HG02973 (cell line): ENCODE measurements around the gene PTMA.
A peak's percentile ranks its signal among the peaks of the same experiment; 100 is the strongest.

Experiments used
- ATAC-seq: cut with Tn5 transposase; IDR thresholded peaks from one replicate; pipeline ENCODE4 v1.9.1; 2021; ENCODE audit warnings: moderate library complexity; ENCODE audit not compliant: unreplicated experiment

Gene PTMA

DNA sequence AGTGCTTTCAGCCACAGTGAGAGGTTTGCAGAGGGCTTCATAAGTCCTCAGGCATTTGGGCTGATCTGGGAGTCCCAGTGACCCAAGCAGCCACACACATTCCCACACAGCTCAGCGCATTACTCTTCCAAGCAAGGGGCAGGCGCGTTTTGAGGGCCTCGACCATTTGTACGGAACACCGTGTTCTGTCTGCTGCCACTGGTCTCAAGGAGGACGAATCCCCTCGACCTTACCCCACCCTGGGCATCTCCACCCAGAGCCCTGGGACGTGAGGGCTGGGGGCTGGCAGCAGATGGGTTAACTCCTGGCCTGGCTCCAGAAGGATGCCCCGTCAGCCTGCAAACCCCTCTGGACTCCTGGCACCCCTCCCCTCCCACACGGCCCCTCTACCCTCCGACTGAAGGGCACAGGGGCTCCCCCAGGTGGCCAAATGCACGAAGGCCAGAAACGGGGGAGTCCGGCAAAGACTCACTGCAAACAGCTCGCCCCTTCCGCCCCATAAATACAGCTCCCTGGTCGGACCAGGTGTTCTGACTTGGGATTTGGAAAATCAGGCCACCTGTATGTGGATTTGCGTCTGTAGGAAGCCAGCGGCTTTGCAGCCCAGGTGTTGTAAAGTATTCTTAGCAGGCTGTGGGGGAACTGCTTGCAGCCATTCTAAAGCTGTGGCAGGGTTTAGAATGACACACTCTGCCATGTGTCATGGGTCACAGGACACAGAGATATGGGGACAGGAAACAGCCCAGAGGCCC lies 33.6 kb upstream of the PTMA start:
- ATAC-seq, result no peak

DNA sequence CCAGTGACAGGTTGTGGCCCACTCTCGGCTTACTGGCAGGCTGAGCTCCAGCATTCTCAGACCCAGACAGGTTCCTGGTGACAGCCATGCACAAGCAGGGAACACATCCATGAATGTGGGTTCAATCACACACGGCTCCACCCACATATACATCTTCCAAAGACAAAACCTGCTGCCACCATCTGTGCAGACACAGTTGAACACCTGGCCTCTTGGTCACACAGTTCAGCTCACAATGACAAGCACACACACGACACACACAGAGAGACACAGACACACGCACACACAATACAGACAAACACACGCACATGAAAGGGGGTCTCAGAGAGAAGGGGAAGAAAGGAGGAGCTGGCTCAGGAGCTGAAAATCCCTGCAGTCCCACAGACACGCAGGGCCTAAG lies 32.1 kb upstream of the PTMA start:
- no peak for ATAC-seq

DNA sequence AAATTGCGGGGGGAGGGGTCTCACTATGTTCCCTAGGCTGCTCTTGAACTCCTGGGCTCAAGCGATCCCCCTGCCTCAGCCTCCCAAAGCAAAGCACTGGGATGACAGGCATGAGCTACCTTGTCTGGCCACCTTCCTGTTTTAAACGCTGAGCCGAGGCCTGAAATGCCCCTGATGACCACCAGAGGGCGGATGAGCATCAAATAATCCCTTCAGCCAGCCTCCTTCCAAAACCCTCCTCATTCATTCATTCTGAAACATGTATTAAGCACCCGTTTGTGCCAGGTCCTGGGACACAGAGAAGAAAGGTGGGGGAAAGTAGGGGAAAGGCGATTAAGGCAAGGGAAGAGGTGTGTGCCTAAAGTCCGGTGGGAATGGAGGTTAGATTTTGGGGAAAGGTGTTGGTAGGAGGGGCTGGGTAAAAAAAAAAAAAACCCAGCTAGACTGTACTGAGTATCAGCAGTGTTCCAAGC lies 30.7 kb upstream of the PTMA start:
- ATAC-seq, result no peak

DNA sequence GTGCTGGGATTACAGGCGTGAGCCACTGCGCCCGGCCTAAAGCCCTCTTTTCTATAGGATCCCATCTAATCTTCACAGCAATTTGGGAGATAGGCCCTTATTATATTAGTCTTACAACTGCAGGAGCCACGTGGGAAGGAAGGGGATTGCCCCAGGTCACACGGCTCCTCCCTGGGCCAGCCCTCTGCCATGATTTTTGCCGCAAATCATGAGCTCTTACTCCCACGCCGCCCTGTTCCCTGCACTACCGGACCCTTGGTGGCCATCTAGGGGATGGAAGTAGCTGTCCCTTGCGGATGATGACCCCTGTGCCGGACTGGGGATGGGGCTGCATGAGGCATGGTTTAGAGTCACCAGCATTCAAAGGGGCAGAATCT lies 28.4 kb upstream of the PTMA start:
- ATAC-seq, result no peak

DNA sequence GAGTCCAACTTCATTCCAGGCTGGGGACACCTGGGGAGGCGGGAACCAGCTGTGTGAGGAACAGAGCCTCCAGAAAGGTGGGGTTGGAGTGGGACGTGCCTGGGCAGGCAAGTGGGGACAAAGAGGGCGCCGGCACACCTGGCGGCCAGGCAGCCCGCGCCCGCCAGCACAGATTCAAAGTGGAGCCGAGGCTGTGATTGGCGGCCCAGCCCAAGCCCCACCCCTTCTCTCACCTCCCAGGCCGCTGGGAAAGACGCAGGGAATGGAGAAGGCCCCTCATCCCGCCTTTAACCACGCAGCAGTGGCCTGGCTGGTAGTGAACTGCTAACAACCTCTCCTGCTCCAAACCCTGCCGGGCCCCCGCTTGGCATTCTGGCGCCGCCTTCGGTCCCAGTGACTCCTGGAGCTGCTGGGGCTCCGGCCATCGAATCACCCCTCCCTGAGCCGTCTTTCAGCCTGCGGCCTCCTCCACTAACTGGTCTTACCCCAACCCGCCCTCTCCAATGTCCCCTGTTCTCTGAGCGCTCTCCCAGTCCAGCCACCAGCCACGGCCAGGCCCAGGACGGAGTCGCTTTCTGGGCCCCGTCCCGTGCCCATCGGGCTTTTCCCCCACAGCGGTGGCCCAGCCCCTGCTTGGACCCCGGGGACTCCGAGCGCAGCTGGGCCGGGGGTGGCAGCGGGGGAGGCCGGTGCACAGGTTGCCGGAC lies 27.9 kb upstream of the PTMA start:
- ATAC-seq, result no peak

DNA sequence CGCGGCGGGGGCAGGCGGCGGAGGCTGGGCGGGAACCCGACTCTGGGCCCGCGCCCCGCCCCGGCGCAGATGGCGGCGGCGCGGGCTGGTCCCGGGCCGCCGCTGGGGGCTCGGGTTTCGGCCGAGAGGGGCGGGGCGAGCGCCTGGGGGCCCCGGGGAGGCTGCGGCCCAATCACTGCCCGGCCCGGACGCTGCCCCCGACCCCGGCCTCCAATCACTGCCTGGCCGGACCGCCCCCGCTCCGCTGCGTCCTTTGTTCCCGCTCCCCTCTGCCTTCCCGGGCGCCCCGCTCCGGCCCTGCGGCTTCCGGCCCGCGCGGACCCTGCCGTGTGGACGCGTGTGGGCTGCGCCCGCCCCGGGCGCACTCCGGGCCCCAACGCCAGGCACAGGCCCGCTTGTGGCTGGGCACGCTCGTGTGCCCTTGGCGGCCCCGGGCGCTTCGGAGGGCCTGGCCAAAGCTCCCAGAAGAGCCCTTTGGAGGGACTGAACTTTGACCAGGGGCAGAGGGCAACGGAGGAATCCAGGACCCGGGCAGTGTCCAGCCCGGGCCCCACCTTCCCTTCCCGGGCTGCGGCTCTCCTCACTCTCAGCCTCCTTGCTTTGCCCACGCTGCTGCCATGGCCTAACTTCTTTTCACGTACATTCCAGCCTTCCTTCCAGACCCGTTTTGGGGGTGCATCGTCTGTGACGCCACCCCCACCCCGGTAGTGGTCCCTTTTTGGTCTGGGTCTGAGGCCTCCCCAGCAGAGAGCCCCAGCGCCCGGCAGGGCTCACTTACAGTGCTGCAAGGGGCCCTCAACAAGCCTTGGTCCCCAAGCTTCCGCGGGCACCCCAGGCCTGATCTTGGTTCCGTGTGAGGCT lies 27.1 kb upstream of the PTMA start:
- peak; percentile 57 for ATAC-seq

DNA sequence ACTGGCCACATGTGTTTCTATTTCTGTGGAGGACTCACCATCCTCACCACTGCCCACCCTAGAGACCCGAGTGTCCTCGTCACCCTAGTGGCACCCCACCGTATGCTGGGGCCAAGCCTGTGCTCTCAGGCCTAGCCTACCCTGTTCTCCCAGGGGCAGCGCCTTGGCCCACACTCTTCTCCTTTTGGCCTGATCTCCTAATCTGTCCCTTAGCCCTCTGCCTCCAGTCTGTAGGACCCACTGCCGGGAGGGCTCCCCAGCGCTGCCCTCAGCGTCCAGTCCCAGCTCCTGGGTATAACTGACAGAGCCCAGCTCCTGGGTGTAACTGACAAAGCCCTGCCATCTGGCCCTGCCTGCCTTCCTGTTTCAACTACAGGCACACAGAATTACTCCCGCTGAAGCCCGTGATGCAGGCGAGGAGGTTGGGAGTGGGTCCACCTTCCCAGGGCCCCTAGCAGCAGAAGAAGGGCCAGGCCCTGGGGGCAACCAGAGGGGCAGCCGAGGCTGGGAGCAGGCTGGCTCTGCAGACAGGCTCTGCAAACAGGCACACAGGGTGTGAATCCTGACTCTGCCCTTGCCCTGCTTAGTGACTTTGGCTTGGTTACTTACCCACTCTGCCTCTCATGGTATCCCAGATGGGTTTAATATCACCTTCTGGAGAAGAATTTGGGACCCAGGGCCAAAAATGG lies 25.6 kb upstream of the PTMA start:
- ATAC-seq, result no peak

DNA sequence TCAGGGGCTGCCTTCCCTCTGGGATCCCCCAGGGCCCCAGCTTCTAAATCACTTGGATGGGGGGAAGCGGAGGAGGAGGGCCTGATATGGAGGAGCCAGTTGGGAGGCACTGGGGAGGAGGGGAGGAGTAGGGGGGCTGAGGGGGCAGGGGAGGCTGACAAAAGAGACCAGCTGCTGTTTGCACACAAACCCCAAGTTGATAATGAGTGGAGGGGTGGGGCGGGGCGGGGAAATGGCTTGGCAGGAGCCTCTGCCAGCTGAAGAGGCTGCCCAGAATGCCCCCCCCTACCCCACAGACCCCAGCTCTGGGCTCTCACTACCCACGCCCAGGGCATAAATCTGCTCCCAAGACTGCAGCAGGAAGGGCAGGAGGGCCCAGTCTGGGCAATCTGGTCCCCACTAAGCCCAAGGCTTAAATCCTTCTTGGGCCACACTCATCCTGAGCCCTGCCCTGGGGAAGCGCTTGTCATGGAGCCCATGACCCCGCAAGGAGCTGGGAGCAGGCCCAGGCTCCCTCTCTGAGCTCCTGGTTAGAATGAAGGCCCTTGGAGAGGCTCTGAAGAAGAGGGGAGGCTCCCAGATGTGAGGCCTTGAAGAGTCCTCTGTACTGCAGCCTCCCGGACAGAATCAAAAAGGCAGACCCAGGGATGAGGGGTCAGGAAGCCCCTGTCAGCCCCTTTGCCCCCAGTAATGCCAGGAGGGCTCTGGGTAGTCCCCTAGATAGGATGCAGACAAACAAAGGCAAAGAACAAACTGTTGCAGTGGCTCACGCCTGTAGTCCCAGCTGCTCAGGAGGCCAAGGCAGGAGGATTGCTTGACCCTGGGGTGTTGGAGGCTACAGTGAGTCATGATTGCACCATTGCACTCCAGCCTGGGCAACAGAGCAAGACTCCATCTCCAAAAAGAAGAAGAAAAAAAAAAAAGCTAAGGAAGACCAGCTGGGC lies 24.8 kb upstream of the PTMA start:
- no peak for ATAC-seq

DNA sequence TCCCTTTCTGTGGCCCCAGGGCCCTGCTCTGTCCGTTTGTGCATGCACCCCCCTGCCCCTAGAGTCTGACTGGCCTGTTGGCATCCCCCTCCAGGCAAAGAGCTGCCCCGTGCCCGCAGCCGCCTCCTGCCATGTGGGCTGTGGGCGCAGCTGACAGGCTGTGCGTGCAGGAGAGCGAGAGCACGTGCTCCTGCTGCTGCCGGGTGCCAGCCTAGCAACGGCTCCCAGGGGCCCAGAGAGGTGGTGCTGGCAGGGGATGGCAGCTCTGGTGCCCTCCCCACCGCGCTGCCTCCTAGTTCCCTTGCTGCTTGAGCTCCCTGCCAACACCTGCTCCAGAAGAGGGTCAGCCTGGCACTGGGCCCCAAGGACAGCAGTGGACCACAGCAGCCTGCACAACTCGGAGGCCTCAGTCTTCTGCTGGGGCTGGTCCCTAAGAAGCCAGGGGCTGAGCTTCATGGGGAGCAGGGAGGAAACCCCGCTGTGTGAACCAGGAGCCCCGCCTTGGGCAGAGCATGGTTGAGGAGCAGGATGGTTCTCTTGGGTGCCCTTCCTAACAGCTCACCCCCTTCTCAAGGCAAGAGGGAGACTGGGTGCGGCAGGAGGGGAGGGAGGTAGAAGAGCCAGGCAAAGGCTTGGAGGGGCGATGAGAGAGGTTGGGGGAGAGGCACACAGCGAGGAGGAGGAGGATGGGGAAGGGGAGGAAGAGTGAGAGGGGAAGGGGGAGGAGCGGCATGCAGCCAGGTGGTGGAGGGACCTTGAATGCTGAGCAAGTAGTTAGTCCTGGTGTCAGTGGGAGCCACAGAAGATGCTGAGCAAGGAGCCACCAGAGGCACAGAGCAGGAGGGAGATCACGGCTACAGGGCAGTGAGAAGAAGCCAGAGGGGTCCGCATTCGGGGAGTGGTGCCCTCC lies 23.8 kb upstream of the PTMA start:
- ATAC-seq, result no peak

DNA sequence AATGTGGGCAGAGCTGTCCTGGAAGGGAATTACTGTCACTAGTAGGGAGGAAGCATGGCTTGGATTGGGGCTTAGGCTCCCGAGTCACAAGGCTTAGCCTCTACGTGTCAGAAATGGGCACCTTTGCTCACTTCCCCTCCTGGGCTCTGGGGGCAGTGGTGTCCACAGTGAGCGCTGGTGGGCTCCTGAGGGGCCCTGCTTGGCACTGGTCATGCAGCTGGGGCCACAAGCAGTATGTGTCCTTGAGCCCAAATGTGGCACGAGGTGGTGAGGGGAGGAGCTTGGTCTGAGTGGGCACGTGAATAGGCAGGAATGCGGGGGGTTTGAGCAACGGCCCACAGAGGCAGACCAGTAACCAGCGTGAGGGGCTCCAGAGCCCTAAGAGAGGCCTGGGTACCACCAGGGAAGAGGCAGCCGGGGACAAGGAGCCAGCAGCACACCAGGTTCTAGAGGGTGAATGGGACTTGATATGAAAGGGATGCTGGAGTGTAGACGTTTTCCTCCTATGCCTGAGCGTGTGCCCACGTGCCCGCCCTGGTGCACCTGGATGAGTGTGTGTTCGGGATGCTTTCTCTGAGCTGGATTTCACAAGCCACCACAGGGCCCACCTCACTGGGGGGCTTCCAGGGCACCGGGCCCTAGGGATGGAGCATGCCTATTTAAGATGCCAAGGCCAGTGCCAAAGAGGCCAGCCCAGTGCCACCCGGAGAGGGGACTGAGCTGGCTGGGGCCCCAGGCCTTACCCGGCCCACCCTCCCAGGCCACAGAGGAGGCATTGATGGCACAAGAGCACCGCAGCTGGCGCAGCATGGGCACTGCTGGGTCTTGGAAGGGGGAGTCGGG lies 22.8 kb upstream of the PTMA start:
- no peak for ATAC-seq

DNA sequence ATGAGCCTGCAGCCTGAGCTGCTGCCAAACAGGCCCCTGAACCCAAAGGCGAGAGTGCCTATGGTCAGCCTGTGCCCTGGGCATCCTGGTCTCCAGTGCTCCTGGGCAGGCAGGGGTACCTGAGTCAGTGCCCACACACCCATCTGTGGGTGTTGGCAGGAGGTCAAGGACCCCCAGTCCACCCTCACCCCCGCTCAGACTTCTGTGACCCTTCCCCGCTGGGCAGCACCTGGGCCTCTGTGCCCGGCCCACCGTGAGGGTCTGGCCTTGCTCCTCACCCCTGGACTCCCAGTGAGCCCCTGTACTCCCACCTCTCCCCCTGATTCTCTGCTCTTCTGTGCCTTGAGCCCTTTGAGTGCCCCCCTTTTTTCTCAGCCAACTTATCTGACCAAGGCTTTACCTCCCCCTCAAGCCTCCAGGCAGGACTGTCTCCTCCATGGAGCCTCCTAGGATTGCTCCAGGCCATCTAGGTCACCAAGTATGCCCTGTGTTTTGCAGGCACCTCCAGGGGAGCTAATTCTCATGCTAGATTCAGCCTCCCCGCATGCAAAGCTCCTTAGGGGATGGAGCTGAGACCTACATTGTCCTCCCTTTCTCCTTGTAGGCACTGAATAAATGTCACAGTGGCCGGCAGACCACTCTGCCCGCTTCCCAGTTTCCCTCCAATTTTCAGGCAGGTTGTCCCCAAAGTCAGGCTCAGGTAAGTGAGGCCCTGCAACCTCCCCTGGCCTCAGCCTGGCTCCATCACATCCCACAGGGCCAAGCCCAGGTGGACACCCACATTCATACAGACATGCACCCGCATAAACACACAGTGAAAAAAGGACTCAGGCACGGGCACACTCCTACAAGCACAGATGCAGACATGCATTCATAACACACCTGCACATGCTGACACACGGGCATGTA lies 21.9 kb upstream of the PTMA start:
- no peak for ATAC-seq

DNA sequence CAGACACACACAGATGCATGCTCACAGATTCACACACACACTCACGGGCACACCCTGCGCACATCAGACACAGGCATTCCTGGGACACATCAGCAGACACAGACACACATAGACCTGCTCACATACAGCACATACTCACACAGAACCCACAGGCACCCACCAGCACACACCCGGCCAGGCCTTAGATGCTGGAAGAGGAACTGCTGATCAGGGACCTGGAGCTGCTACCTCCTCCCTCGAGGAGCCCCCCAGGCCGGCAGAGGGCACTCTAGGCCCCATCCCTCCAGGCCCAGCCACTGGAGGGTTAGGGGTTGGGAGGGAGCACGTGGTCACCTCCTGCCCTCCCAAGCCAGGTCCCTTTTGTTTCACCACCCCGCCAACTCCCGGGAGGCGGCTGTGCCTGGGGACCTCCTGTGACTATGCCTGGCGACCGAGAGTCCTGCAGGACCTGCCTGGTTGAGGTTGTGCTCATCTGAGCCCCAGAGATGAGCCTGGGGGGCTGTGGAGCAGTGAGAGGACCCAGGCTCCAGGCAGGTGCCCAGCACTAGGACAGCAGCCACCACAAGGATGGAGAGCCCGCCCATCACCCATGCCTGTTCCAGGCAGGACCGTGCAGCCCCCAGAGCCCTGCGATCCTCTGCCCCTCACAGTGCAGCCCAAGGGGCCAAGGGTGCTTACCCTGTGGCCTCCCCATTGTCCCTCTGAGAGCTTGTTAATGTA lies 21.0 kb upstream of the PTMA start:
- ATAC-seq, result no peak

DNA sequence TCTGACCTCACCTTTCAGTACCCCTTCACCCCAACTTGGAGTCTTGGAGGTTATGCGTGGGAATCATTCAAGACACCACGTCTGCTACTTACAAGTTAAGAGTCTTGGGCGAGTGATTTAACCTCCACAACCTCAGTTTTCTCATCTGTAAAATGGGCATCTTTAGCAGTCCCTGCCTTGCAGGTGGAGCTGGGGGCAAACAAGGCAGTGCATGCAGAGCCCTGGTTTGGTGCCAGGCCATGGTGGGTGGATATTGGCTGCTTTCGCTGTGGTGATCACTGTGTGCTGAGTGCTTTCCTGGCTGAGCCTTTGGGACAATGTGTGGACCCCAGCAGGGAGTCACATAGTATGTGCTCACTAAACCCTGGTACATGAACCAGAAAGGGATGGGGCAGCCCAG lies 20.4 kb upstream of the PTMA start:
- ATAC-seq, result no peak

DNA sequence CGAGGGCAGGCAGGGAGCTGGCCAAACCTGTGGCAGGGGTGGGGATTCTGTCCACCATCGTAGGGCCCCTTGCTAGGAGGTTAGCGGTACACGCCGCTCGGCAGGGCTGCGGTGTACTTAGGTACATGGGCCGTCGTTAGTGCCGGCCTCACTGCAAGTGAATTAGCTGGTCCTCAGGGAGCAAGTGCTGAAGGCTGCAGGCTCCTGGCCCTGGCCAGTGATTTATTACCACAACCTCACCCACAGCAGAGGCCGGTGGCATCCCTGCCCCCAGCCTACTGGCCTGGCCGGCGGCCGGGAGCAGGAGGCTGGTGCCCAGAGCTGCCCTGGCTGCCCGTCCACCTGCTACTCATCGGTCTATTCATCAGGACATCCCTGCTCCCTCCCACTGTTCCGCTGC lies 19.6 kb upstream of the PTMA start:
- ATAC-seq, result no peak

DNA sequence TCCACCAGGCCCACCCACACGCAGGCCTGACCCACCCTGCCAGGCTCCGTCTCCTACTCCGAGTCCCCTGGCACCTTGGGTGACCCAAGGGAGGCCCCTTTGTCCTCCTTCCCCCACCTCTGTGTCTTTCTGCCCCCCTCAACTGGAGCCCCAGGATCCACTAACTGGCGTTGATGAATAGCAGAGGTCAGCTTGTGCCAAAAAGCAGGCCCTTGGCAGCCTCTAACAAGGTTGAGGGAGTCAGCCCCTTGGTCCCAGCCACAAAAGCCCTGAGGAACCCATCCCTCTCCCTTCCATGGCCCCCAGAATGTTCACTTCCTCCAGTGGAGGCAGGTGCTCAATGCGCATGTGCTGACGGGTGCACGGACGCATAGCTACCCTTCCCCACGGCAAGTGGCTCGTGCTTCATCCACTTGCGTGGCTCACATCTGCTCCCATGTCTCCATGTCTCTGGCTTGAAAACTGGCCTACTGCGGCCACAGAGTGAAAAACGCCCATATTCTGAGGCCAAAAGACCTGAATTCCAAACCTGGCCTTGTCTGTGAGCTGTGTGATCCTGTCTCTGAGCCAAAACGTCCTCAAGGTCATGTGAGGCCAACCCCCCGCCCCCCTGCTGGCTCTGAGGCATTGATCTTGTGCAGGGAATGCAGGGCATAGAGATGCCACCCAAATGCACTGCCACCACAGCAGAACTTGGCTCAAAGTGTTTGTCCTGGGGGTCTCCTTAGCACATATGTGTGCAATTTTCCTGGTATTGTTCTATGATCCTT lies 19.0 kb upstream of the PTMA start:
- ATAC-seq, result no peak
